NK-92 treated with Interleukin-12 subunit alpha and Interleukin-12 subunit beta, amount 100 ng/mL, for 24 hours (cell line): Measurements from ENCODE around the gene GOLGA6L26.
"Not testable (repeated sequence)": the region's sequence is repeated elsewhere in the genome, so short reads cannot be mapped to it uniquely, and the experiment has no call there.

Experiments
- DNase-seq: peaks from one replicate; lab custom pipeline; 2025; lab: John Stamatoyannopoulos, UW

GOLGA6L26 gene, protein sequence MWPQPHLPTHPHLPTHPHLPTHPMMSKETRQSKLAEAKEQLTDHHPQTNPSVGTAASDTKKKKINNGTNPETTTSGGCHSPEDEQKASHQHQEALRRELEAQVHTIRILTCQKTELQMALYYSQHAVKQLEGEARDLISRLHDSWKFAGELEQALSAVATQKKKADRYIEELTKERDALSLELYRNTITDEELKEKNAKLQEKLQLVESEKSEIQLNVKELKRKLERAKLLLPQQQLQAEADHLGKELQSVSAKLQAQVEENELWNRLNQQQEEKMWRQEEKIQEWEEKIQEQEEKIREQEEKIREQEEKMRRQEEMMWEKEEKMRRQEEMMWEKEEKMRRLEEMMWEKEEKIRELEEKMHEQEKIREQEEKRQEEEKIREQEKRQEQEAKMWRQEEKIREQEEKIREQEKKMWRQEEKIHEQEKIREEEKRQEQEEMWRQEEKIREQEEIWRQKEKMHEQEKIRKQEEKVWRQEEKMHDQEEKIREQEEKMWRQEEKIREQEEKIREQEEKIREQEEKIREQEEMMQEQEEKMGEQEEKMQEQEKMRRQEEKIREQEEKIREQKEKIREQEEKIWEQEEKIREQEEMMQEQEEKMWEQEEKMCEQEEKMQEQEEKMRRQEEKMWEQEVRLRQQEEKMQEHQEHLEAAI

DNA sequence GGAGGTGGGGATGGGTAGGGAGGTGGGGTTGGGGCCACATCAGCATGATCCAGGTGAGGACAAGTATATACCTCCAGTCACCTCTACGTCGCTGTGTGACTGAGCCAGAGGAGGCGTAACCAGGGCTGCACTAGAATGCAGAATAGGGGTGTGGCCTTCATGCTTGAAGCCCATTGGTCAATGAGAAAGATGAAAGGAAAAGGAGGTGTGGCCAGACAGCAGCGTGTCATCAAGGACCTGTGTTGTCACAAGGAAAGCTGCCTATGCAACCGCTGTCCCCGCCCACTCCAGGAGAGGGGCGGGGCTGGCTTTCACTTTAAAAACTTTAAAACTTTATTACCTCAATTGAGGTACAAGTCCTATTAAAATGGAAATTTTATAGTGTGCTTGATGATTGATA, at the start of gene GOLGA6L26:
GOLGA6L26 (minus strand) TSS at position 101 of the 400 bp plus-strand sequence; CDS start at position 40, 61 bp downstream.
- not testable (repeated sequence) for DNase-seq

DNA sequence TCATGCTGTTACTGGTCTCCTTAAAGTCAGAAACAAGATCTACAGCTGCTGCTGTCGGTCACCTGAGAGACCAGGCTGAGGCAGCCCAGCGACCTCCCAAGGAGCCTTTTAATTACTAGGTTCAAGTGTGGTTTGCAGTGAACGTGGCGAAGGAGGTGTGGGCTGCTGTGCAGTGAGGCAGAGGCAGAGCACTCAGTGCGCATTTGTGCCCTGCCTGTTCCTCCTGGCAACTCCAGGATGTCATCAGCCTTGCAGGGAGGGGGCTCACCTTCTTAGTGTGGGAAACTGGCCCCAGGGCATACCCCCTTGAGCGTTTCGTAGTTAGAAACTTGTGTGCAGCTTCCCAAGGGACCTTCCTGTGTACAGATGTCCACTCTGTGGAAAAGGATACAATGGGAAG, 47.2 kb upstream of the GOLGA6L26 start:
- not testable (repeated sequence) for DNase-seq

DNA sequence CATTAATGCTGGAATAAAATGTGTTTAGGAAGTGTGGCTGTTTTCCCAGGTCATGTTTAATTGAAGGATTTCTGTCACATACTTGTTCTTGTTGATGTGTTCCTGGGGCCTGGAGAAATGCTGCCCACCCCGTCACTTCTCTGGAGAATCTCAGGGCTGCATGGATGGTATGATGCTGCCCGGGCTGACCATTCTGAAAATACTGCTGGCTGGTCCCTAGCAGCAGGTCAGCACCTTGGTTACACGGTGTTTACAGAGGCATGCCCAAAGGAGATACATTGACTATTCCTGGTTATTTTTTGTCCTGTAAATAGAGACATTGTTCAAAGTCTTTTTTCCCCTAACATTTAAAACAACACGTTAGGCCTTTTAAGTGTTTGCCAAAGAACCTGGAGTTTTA, 46.7 kb upstream of the GOLGA6L26 start:
- not testable (repeated sequence) for DNase-seq

DNA sequence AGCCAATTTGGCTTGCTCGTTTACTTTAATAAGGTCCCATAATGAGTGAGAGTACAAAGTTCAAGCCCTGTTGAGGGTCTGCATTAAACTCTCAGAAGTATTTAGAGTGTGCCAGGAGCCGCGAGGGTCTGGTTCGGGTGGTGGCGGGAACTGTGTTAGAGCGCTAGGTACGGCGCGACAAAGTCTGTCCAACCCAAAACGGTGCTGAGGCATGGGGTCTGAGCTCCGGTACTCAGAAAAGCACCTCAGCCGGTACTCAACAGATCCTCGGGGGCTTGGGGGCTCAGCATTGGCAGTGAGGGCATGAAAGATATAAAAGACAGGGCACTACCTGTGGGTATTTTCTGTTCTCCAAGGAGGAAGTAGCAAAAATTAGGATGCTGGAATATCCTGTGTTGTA, 45.0 kb upstream of the GOLGA6L26 start:
- DNase-seq, result not testable (repeated sequence)

DNA sequence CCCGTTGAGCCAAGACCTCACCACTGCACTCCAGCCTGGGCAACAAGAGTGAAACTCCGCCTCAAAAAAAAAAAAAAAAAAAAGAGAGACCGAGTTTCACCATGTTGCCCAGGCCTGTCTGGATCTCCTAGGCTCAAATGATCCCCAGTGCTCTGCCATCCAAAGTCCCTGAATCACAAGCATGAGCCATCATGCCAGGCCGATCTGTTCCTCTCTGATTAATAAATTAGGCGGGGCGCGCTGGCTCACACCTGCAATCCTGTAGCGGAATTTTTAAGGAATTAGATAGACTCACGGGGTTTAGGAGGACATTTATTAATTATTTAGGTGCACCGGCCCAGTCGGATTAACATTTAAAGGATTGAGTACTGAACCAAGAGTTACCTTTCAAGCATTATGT, 40.2 kb upstream of the GOLGA6L26 start:
- not testable (repeated sequence) for DNase-seq

DNA sequence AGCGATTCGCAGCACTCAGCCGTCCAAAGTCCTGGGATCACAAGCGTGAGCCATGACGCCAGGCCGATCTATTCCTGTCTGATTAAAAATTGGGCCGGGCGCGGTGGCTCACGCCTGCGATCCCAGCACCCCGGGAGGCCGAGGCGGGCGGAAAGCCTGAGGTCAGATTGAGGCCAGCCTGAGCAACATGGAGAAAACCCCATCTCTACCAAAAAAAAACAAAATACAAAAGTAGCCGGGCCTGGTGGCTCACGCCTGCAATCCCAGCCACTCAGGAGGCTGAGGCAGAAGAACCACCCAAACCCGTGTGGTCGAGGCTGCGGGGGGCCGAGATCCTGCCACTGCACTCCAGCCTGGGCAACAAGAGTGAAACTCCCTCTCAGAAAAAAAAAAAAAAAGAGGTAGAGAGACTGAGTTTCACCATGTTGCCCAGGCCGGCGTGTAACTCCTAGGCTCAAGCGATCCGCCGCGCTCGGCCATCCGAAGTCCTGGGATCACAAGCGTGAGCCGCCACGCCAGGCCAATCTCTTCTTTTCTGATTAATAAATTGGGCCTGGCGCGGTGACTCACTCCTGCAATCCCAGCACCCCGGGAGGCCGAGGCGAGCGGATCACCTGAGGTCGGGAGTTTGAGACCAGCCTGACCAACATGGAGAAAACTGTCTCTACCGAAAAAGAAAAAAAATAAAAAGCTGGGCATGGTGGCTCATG, 39.0 kb upstream of the GOLGA6L26 start:
- DNase-seq, result not testable (repeated sequence)

DNA sequence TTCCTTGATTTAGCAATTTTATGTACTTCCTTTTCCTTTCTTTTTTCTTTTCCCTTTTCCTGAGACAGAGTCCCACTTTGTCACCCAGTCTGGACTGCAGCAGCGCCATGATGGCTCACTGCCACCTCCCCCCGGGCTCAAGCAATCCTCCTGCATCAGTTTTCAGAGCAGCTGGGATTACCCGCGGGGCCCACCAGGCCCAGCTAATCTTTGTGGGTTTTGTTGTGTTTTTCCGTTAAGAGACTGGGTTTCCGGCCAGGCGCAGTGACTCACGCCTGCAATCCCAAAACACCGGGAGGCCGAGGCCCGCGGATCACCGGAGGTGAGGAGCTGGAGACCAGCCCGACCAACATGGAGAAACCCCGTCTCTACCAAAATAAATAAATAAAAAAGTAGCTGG, 38.3 kb upstream of the GOLGA6L26 start:
- no peak for DNase-seq

DNA sequence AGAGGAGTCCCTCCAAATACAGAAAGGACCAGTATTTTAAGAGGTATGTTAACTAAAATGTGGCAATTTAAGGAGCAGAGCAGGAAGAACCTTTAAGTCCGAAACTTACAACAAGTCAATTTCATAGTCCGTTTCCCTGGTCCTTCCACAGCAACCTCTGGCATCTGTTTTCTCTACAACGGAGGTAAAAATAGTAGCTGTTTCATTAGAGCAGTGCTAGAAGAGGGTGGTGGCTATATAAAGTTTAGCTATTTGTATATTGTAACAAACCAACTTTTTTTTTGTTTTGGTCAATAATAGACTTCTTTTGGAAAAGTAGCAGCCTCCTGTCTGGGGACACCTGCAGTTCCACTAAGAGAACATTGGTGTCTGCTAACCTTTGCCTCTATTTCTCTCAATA, 37.9 kb upstream of the GOLGA6L26 start:
- not testable (repeated sequence) for DNase-seq

DNA sequence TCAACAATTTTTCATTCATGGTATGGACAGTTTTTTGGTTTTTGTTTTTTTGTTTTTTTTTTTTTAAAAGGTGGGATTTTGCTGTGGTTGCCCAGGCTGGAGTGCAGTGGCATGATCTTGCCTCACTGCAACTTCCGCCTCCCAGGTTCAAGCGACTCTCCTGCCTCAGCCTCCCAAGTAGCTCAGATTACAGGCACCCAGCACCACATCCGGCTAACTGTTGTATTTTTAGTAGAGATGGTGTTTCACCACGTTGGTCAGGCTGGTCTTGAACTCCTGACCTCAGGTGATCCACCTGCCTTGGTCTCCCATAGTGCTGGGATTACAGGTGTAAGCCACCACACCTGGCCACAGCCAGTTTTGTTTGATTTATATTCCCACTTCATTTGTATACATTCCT, 37.1 kb upstream of the GOLGA6L26 start:
- DNase-seq, result not testable (repeated sequence)

DNA sequence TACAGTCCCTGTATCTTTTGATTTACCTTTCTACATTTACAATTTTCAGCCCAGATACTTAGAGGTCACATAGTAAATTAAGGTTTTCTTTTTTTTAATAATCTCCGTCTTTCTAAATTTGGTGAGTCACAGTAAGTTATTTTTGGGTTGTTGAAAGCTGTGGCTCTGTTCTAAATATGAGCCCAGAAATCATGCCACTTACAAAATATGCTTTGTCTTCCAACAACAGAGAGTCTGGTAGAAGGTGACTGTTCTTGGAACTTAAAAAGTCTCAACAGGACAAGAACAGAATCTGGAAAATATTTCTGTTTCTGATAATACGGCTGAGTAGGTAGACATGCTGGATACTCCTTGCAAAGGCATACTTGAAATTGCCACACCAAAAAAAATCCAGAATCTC, 36.6 kb upstream of the GOLGA6L26 start:
- no peak for DNase-seq

DNA sequence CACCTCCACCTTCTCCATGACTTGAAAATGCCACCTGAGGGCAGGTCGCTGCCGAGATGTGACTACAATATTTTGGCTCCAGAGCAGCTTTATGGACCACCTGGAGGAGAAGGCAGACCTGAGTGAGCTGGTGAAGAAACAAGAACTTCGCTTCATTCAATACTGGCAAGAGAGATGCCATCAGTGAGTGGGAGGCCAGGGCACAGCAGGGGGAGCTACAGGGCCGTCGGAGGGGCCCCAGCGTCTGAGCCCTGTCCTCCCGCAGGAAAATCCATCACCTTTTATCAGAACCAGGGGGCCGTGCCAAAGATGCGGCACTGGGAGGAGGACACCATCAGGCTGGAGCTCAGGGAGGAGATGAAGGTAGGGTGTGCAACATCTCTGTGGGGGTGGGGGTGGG, 30.3 kb upstream of the GOLGA6L26 start:
- DNase-seq, result not testable (repeated sequence)

DNA sequence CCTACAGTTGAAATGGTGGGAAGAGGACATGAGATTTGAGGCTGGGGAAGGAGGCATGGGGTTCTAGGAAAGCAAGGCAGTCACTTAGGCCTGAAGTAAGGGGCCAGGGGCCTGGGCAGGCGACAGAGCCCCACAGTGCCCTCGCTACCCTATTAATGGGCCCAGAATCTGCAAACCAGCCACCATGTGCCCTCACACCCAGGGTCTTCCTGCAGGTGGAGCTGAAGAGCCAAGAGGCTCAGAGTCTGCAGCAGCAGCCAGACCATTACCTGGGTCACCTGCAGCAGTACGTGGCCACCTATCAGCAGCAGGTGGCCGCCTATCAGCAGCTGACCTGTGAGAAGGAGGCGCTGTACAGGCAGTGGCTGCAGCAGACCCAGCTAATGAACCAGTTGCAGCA, 28.6 kb upstream of the GOLGA6L26 start:
- DNase-seq, result not testable (repeated sequence)

DNA sequence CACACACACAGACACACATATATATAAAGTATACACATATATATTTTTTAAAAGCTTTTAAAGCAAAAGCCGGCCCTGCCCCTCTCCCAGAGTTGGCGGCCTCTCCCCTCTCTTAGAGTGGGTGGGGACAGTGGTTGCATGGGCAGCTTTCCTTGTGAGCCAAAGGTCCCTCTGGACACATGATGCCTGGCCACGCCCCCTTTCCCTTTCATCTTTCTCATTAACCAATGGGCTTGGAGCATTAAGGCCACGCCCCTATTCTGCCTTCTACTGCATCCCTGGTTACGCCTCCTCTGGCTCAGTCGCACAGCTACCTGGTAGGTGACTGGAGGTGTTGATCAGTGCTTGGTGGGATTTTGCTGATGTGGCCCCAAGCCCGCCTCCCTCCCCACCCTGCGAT, 20.5 kb upstream of the GOLGA6L26 start, which contains the start of gene GOLGA8S:
GOLGA8S (plus strand) TSS at position 301 of the 400 bp plus-strand sequence; CDS start at position 363, 62 bp downstream.
- not testable (repeated sequence) for DNase-seq

DNA sequence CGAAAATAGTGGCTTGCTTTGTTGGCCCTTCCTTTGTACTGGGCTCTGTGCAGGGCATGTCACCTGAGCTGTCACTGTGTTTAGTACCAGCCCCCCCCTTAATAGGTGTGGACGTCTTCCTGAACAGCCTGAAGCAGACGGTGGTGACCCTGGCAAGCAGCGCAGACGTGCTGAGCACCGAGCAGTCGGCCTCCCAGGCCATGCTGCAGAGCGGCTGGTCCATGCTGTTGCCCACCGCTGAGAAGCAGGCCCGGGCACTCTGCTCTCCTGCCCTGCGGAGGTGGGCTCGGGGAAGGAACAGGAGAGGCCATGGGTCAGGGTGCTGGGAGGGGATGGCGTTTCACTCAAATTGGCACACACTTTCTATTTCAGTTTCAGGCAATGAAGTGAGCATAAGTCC, 22.8 kb downstream of the GOLGA6L26 start:
- DNase-seq, result not testable (repeated sequence)

DNA sequence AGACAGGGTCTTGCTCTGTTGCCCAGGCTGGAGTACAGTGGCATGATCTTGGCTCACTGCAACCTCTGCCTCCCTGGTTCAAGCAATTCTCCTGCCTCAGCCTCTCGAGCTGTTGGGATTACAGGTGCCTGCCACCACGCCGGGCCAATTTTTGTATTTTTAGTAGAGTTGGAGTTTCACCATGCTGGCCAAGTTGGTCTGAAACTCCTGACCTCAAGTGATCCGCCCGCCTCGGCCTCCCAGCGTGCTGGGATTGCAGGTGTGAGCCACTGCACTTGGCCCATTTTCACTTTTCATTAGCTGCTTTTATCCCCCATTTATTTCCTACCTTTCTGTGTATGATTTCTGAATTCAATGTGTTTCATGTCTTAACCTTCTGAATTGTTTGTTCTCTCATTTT, 28.1 kb downstream of the GOLGA6L26 start:
- not testable (repeated sequence) for DNase-seq

DNA sequence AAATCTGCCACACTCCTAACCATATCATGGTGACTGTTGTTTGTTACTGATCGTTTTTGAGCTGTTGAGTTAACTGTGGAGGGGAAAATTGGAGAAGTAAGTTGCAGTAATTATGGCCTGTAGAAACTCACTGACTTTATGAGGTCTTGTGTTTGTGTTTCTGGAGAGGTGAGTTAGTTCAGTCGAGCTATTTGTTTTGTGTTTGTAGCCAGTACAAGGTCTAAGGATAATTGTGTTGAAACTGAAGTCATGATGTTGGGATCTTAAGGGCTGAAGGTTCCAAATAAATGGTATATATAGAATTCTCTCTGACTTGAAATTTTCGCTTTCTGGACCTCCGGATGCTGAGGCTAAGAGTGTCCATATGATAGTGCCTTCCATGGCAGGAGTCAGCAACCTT, 29.2 kb downstream of the GOLGA6L26 start:
- not testable (repeated sequence) for DNase-seq

DNA sequence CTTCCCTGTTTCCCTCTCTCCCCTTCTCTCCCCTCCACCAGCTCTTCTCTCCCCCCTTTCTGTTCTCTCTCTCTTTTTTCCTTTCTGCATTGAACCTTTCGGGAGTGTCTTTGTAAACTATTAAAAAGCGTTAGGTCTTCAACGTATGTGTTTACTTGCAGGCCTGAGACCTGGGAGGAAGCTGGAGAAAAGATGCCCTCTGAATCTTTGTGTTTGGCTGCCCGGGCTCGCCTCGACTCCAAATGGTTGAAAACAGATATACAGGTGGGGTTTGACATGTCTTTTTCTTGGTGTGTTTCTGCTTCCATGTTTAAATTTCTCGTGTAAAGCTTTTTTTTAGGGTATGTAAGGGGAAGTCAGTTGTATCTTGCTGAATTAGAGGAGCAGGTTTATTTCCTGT, 29.7 kb downstream of the GOLGA6L26 start:
- not testable (repeated sequence) for DNase-seq

DNA sequence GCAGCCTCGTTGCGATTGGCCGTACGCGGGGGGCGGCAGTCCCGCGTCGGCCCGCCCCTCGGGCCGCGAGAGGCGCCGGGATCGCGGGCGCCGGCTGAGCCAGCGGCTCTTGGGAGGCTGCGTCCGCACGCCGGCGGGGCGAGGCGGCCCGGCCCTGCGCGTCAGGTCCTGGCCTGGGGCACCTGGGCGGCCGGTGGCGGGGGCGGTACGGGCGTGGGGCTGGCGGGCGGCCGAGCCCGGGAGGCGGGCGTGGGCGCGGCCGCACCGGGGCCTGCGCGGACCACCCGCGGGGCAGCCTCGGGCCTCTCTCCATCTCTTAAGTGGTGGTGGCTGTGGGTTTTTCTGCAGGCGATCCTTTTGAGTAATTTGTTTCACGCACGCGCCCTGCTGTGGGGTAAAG, 30.3 kb downstream of the GOLGA6L26 start:
- DNase-seq, result not testable (repeated sequence)

DNA sequence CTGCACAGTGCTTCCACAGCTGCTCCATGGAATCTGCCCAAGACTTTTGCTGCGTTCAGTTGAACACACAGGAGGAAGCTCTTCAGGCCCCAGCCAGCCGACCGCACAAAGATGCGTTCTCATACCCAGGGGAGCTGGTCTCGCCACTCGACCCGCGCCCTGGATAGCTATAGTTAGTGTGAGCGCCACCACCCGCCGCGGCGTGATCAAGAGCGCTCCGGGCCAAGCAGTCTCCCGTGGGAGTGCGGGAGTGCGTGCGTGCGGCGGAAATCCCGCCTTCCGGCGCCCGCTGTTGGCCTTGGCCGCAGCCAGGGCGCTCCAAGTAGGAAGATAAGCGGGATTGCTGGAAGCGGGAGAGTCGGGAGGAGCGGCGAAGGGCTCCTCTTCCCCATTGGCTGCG, 30.8 kb downstream of the GOLGA6L26 start:
- DNase-seq, result not testable (repeated sequence)
